ENCODE results near the gene NDUFV3.

DNA sequence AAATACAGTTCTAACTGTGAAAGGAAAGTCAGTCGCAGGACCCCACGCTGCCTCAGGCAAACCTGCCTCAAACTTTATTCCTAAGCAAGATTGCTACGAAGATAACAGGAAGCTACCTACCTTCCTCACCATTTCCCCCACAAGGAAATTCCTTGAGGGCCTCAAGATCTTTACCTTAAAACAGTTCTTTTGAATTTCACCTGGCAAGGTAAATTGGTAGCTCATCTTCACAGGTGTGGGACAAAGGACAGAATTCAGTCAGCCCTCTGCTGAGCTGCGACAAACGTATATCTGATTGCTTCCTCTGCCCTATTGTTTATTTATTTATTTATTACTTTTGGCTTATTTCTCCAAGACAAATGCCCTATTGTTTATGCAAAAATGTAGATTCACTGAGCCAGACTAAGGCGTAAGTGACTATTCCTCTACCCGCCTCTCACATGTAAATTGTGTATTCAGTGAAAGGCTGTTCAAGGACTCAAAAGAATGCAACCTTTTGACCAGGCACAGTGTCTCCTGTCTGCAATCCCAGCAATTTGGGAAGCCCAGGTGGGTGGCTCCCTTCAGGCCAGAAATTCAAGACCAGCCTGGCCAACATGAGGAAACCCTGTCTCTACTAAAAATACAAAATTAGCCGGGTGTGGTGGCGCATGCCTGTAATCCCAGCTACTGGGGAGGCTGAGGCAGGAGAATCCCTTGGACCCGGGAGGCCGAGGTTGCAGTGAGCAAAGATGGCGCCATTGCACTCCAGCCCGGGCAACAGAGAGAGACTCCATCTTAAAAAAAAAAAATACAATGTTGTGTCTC lies 63.9 kb downstream of the NDUFV3 start:
- TF ChIP-seq EP300 (IDR thresholded peaks at IDR 0.05), result no peak
- no peak for TF ChIP-seq POLR2A (IDR thresholded peaks at IDR 0.05)
- TF ChIP-seq, protein P1, sequence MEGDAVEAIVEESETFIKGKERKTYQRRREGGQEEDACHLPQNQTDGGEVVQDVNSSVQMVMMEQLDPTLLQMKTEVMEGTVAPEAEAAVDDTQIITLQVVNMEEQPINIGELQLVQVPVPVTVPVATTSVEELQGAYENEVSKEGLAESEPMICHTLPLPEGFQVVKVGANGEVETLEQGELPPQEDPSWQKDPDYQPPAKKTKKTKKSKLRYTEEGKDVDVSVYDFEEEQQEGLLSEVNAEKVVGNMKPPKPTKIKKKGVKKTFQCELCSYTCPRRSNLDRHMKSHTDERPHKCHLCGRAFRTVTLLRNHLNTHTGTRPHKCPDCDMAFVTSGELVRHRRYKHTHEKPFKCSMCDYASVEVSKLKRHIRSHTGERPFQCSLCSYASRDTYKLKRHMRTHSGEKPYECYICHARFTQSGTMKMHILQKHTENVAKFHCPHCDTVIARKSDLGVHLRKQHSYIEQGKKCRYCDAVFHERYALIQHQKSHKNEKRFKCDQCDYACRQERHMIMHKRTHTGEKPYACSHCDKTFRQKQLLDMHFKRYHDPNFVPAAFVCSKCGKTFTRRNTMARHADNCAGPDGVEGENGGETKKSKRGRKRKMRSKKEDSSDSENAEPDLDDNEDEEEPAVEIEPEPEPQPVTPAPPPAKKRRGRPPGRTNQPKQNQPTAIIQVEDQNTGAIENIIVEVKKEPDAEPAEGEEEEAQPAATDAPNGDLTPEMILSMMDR (IDR thresholded peaks at IDR 0.05), result no peak

Measured in ovary (tissue), 3 donors.